Epithelial cell of prostate (primary cell): ENCODE results near the gene MAEA.

ENCODE experiments used
- DNase-seq: peaks from one replicate; pipeline ENCODE4 v3.0.0-alpha.2; 2011; ENCODE audit warnings: low read depth, low spot score
- H3K27ac ChIP-seq: fragments of 450-650 bp; 2 replicates; pipeline ENCODE4 v1.5.1; 2017; ENCODE audit warnings: mild to moderate bottlenecking

Gene MAEA

DNA sequence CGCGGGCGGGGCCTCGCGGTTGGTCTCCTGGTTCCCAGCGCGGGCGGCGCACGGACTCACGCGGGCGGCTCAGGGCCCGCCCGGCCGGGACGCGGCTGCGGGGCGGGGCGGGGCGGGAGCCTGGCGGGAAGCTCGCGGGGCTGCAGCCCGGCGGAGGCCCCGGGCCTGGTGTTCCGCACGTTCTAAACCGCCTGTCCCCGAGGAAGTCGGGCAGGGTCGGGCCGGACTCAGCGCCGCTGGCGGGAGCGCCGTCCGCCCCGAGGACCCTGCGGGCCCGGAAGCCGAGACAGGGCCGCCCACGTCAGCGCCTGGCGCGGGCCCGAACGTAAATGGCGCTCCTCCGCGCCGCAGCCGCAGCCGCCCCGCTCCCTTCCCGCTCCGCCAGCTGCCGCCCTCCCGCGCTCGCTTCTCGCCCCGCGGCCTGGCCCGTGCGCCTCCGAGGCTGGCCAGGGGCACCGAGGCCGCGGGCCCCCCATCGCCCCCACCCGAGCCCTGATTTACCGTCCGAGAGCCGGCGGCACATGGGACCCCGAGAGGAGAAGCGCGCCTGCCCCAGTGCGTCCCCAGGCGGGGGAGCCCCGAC, 40.5 kb upstream of the MAEA start:
- H3K27ac ChIP-seq, result peak overlapping the region; percentile 89
- DNase-seq, result peak; percentile 49

- peak overlapping the region; percentile 89 for H3K27ac ChIP-seq
- no peak for DNase-seq
Measured at GRCh38 chr4:1249731-1250526, 39.8 kb upstream of the MAEA start.

DNA sequence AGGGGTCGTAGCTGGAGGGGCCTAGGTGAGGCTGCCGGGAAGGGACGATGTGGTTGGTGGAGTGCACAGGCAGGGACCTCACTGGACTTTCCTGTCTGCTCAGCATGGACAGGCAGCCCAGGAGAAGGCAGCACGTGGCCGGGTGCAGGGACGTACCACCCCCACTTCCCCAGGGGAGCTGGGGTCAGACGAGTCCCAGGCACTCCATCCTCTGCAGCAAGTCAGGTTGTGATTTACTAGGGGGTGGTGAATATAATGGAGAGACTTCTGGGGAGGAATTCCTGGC, 39.2 kb upstream of the MAEA start:
- H3K27ac ChIP-seq, result peak overlapping the region; percentile 89
- no peak for DNase-seq

- no peak overlapping the region for H3K27ac ChIP-seq
- no peak for DNase-seq
Measured at GRCh38 chr4:1250921-1251772, 38.5 kb upstream of the MAEA start.

- no peak overlapping the region for H3K27ac ChIP-seq
- DNase-seq, result no peak
Measured at GRCh38 chr4:1251773-1252066, 38.0 kb upstream of the MAEA start.

DNA sequence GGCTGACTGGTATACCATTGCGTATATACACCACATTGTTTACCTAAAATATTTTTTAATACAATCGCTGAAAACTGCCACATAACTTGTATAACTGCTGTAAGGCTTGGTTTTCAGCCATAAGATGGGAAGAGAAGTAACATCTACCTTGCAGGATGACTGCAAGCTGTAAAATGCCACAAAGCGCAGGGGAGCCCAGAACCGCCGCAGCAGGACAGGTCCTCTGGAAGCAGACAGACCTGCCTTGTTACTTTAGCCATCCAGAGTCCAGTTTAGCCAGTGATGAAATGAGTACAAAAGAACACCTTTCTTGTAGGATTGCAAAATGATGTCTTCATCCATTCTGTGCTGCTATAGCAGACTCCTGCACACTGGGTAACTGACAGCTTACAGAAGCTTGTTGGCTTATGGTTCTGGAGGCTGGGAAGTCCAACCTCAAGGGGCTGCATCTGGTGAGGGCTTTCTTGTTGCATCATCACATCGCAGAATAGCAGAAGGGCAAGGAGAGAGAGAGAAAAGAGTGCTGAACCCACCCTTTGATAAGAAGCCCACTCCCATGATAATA, 36.7 kb upstream of the MAEA start:
- DNase-seq, result no peak

DNA sequence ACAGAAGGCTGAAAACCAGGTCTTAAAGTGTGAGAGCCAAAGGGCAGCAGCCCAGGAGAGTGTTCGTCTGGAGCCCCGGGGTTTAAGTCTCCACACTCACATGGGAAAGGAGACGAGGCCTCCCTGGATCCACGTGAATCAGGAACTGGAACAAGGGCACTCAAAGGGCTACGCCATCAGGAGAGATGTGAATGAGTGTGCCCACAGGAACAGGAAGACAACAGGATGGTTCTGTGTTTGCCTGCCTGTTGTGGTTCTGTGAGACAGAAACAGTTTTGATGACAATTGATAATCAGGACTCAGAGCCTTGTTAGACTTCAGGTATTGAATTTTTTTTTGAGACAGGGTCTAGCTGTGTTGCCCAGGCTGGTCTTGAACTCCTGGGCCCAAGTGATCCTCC, 35.9 kb upstream of the MAEA start:
- no peak overlapping the region for H3K27ac ChIP-seq

More for the DNA sequence above, 36.7 kb upstream of the MAEA start:
- H3K27ac ChIP-seq, result no peak overlapping the region

DNA sequence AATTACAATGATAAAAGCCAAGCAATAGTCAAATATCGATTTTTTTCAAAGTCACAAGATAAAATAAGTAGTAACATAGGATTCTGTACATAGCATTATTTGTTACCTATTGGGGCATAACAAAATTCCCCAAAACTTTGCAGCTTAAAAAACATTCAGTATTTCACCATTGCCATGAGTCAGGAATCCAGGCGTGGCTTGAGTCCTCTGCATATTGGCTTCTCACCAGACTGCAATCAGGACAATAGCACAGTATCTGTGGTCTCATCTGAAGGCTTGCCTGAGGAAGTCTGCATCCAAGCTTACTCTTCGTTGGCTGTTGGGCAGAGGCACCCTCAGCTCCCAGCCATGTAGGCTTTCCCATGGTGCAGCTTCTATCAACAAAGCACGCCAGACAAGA, 34.5 kb upstream of the MAEA start:
- DNase-seq, result no peak
- H3K27ac ChIP-seq, result no peak overlapping the region

More for the DNA sequence above, 35.9 kb upstream of the MAEA start:
- DNase-seq, result no peak

GRCh38 chr4:1255699-1256098, 34.0 kb upstream of the MAEA start:
- no peak for DNase-seq
- H3K27ac ChIP-seq, result no peak overlapping the region

- no peak for DNase-seq
- H3K27ac ChIP-seq, result no peak overlapping the region
Measured at GRCh38 chr4:1258457-1258856, 31.2 kb upstream of the MAEA start.

GRCh38 chr4:1259966-1260365, 29.7 kb upstream of the MAEA start:
- no peak overlapping the region for H3K27ac ChIP-seq

GRCh38 chr4:1260418-1261106, 29.1 kb upstream of the MAEA start:
- no peak overlapping the region for H3K27ac ChIP-seq
- no peak for DNase-seq

More at GRCh38 chr4:1259966-1260365, 29.7 kb upstream of the MAEA start:
- no peak for DNase-seq

DNA sequence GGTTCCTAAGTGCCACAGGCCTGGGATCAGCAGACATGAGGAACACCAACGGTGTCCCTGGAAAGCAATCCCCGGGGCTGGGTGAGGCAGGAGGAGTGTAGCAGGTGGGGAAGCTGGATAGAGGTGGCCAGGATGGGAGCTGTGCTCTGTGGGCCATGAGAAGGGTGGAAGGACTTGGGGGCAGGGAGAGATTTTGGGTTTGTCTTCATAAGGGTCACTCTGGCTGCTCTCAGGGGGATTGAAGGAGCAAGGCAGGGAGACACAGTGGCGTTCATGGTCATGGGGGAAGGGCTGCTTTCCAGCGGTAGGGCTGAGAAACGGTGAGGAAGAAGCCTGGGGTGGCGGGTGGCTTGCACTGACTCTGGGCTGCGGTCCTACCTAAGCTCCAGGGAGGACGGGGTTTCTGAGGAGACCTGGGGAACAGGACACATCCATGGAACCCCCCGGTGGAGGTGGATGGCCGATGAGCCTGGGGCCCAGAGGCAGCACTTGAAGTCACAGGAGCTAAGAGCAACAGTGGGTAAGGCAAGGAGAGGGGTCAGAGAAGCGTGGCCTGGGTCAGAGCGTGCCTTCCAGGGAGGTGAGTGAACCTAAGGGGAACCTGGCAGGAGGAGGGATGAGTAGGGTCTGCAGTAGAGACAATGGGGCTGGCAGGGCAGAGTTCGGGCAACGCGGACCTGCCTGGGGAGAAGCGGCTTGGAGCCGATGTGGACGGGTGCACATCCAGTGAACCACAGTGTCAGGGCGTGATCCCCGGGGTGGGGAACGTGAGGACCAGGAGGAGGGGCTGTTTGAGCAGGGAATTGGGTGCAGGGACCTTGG, 28.4 kb upstream of the MAEA start:
- H3K27ac ChIP-seq, result no peak overlapping the region
- DNase-seq, result no peak

DNA sequence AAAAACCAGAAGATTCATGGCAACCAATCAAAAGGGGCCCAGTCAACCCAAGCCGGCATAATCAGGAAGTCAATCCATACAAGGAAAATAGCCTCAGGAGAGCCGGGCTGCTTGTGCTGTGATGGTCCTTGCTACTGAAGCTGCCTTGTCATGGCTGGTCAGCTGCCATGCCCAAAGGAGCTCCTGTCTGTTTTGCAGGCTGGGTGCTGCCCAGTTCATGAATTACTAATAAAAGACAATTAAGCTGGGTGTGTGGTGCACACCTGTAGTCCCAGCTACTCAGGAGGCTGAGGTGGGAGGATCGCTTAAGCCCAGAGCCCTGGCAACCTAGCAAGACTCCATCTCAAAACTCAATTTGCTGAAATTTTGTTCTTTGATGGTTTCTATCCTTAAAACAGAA, 24.7 kb upstream of the MAEA start:
- no peak overlapping the region for H3K27ac ChIP-seq
- no peak for DNase-seq

- DNase-seq, result no peak
- no peak overlapping the region for H3K27ac ChIP-seq
Measured at GRCh38 chr4:1265351-1265750, 24.3 kb upstream of the MAEA start.

GRCh38 chr4:1266881-1267763, 22.6 kb upstream of the MAEA start:
- no peak for DNase-seq
- no peak overlapping the region for H3K27ac ChIP-seq

DNA sequence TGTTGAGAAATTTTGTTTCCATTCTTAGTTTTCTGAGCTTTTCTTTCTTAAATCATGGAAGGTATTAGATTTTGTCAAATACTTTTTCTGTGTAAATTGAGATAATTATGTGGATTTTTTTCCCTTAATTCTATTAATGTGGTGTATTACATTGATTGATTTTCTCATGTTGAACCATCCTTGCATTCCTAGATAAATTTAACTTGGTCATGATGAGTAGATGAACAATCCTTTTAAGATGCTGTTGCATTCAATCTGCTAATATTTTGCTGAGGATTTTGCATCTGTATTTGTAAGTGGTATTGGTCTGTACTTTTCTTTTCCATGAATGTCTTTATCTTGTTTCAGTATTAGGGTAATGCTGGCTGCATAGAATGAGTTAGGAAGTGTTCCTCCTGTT, 20.5 kb upstream of the MAEA start:
- DNase-seq, result no peak
- H3K27ac ChIP-seq, result no peak overlapping the region

GRCh38 chr4:1271686-1272085, 18.0 kb upstream of the MAEA start:
- no peak for DNase-seq

GRCh38 chr4:1274871-1275270, 14.8 kb upstream of the MAEA start:
- no peak for DNase-seq
- H3K27ac ChIP-seq, result no peak overlapping the region

More at GRCh38 chr4:1271686-1272085, 18.0 kb upstream of the MAEA start:
- no peak overlapping the region for H3K27ac ChIP-seq
